ENCODE measurements around the gene SORT1. TPM values are rescaled to one million over a fixed set of nuclear protein-coding genes. Genes with fewer than 3 reads are reported as not detected.

Gene SORT1
- total RNA-seq, 1 experiment from 2014 or later, result 47.9 TPM

DNA sequence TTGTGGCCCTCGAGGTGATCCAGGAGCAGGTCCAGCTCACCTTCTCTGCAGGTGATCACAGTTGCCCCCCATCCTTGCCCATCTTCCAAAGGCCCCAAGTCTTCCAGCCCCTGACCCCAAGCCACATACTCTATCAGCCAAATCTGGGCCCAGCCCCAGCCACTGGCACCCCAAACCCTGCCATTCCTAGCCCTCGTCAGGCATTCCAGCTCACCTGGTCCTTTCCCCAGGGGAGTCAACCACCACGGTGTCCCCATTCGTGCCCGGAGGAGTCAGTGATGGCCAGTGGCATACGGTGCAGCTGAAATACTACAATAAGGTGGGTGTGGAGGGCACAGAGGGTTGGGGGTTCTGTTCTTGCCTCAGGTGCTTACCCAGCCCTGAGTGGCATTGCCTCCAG lies 136.1 kb downstream of the SORT1 start:
- Histone ChIP-seq H2BK5ac (ENCODE audit: insufficient read length, low read length) (no peak overlapping the region), H3K4ac (ENCODE audit: low read depth, low read length) (no peak overlapping the region), H3K56ac (ENCODE audit: insufficient read length, low read depth, low read length) (no peak overlapping the region), H3K23me2 (ENCODE audit: insufficient read length, low read depth, low read length, poor library complexity, severe bottlenecking) (no peaks in the 10 kb centered on the region), H3K9ac (ENCODE audit: extremely low read depth, insufficient read length, low read length) (no peak overlapping the region), H3K4me1 (ENCODE audit: insufficient read depth, low read length) (no peaks in the 10 kb centered on the region; the same call in 1 of the 2 replicates), H3T11ph (ENCODE audit: low read length) (no peak overlapping the region), H4K8ac (replicated peaks; ENCODE audit: insufficient read length, low read depth, low read length) (no peak overlapping the region), H2BK120ac (ENCODE audit: low read depth, low read length, poor library complexity, severe bottlenecking) (no peak overlapping the region), H3K27ac (ENCODE audit: insufficient read length, low read depth, low read length) (no peak overlapping the region), H2BK12ac (ENCODE audit: insufficient read length, low read depth, low read length) (no peak overlapping the region), H3K18ac (ENCODE audit: insufficient read length, low read depth, low read length) (no peak overlapping the region), H3K23ac (ENCODE audit: insufficient read length, low read depth, low read length) (no peak overlapping the region), H3K9me3 (ENCODE audit: control insufficient read depth, low read depth, low read length) (no peaks in the 10 kb centered on the region), H4K91ac (ENCODE audit: insufficient read length, low read depth, low read length) (no peak overlapping the region), H2BK15ac (ENCODE audit: low read depth, low read length) (no peak overlapping the region), H2BK20ac (ENCODE audit: low read depth, low read length, poor library complexity, severe bottlenecking) (no peak overlapping the region), H4K20me1 (ENCODE audit: control insufficient read depth, insufficient read depth, insufficient read length) (no peaks in the 10 kb centered on the region), H2AK5ac (ENCODE audit: insufficient read length, low read length) (no peak overlapping the region), H3K4me2 (ENCODE audit: insufficient read depth, insufficient read length, low read length) (no peak overlapping the region), H3K27me3 (ENCODE audit: insufficient read depth, low read length) (no peaks in the 10 kb centered on the region), H3K79me1 (ENCODE audit: insufficient read depth, low read depth, low read length, poor library complexity, severe bottlenecking) (no peaks in the 10 kb centered on the region), H3K14ac (ENCODE audit: insufficient read depth, low read length) (no peak overlapping the region), H3K79me2 (ENCODE audit: insufficient read depth, low read length) (no peaks in the 10 kb centered on the region), H2AFZ (ENCODE audit: low read length) (no peak overlapping the region), H4K5ac (ENCODE audit: insufficient read length, low read depth, low read length) (no peak overlapping the region)
- WGBS (ENCODE audit: extremely low coverage, insufficient read length, low lambda C conversion rate), result no CpG with 5 or more reads among the region's 6 CpGs
- TF ChIP-seq, protein P1, sequence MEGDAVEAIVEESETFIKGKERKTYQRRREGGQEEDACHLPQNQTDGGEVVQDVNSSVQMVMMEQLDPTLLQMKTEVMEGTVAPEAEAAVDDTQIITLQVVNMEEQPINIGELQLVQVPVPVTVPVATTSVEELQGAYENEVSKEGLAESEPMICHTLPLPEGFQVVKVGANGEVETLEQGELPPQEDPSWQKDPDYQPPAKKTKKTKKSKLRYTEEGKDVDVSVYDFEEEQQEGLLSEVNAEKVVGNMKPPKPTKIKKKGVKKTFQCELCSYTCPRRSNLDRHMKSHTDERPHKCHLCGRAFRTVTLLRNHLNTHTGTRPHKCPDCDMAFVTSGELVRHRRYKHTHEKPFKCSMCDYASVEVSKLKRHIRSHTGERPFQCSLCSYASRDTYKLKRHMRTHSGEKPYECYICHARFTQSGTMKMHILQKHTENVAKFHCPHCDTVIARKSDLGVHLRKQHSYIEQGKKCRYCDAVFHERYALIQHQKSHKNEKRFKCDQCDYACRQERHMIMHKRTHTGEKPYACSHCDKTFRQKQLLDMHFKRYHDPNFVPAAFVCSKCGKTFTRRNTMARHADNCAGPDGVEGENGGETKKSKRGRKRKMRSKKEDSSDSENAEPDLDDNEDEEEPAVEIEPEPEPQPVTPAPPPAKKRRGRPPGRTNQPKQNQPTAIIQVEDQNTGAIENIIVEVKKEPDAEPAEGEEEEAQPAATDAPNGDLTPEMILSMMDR (conservative IDR thresholded peaks at IDR 0.05), result no peak
- no peaks in the 10 kb centered on the region for H3K27me3 Mint-ChIP-seq (ENCODE audit: low read depth)
- DNase-seq, result no peak
- peaks cover 20 to 38% of the 10 kb centered on the region in 2 experiments for H3K4me1 Mint-ChIP-seq
- H3K27ac Mint-ChIP-seq, result no peak overlapping the region; a peak in 1 of 7 replicates
- H3K36me3 Mint-ChIP-seq (ENCODE audit: insufficient read depth in 1 of 3, low read depth in 3 of 3), result peaks cover 5 to 32% (median 20%) of the 10 kb centered on the region in 3 experiments; a peak in 5 of 7 replicates
- H3K9me3 Mint-ChIP-seq, result no peaks in the 10 kb centered on the region
- no peak overlapping the region for H3K4me3 Mint-ChIP-seq
